H1 (cell line): ENCODE measurements around the gene EPHA10. TPM values are rescaled to one million over a fixed set of nuclear protein-coding genes. Genes with fewer than 3 reads are reported as not detected.

Experiments used
- ASH2L ChIP-seq: fragments of 200-600, 300-600 bp; sonication (generic); IDR thresholded peaks from one replicate; pipeline ENCODE4 v1.7.1; 2017; ENCODE audit warnings: low read length
- CHD2 ChIP-seq: IDR thresholded peaks from 2 replicates; pipeline ENCODE4 v1.6.1; 2012; ENCODE audit warnings: low read length, improper control_type of control experiment
- EP300 ChIP-seq, 2 experiments: IDR thresholded peaks; 1 replicate in 1 of 2; 2 replicates in 1 of 2; pipeline ENCODE4 v1.6.1; 2011 to 2012; ENCODE audit warnings: low read depth in 2 of 2, low read length in 2 of 2, mild to moderate bottlenecking in 2 of 2, borderline replicate concordance in 1 of 2, inconsistent platforms in 1 of 2, moderate library complexity in 1 of 2
- HDAC2 ChIP-seq, 2 experiments: fragments of 300-600 bp in 1 of 2; sonication (generic) in 1 of 2; IDR thresholded peaks; 2 replicates each; pipeline ENCODE4 v1.6.1; 2011 to 2012; ENCODE audit warnings: low read depth in 2 of 2, low read length in 2 of 2, mild to moderate bottlenecking in 2 of 2, moderate library complexity in 2 of 2, borderline replicate concordance in 1 of 2, inconsistent platforms in 1 of 2
- PHF8 ChIP-seq: fragments of 200-600 bp; sonication (generic); conservative IDR thresholded peaks from 2 replicates; pipeline ENCODE4 v1.7.1; 2012; ENCODE audit warnings: low read depth, mild to moderate bottlenecking, inconsistent platforms, low read length, moderate library complexity
- YY1 ChIP-seq: IDR thresholded peaks from 2 replicates; pipeline ENCODE4 v1.6.1; 2011; ENCODE audit warnings: low read depth, mild to moderate bottlenecking, low read length
- polyA plus RNA-seq, 7 experiments: library from polyadenylated mRNA; depleted of rRNA in 3 of 7; stranded (reverse) in 5 of 7; unstranded in 2 of 7; fragments of >200 nt in 5 of 7; fragments of 200-250 nt in 2 of 7; gene quantifications; 1 replicate in 5 of 7; 2 replicates in 1 of 7; 4 replicates in 1 of 7; pipeline versions ENCODE4 v1.2.1 to v1.2.3, GENCODE V29; 2011 to 2013; ENCODE audit warnings: missing spikeins in 2 of 7, mixed read lengths in 2 of 7
- total RNA-seq: library from RNA; stranded (reverse); fragmentation: NEBNext Ultra II Directional; extraction: Animal tissue kit (Norgen Biotek cat#: 25700); gene quantifications from 2 replicates; pipeline ENCODE4 v1.2.1, GENCODE V29; 2021
- TF ChIP-seq, protein P1 (sequence below): IDR thresholded peaks from 2 replicates; pipeline ENCODE4 v1.6.1; 2012; ENCODE audit warnings: inconsistent platforms

Gene EPHA10
- total and polyA plus RNA-seq, 2 of the 8 experiments (the other 6 are each of a cell fraction or from before 2014, with no cell fraction given): 0.54 to 1.0 TPM

DNA sequence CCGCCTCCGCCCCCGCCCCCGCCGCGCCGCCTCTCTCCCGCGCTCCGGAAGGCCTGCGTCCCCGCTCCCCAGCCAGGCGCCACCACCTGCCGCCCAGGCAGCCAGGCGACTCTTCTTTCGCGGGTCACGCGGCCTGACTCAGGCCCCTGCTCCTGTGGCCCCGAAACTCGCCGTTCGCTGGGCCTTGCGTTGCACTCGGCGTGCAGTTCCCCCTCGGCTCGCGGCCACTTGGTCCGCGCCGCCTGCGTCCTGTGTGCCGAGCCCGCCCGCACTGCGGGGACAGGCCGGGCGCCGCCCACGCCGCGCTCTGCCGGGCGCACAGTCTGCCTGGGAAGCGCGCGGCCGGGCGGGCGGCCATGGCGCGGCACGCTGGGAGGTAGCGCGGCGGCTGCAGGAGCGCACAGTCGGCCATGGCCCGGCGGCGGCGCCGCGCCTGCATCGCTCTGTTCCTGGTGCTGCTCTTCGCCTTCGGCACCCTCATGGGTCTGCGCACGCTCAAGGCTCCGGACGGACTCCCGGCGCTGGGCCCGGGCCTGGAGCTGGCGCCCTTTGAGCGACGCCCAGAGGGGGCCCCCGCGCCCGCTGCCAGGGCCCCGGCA, 29.0 kb upstream of the EPHA10 start, which contains the start of gene MANEAL (continued):
- no peak for TF ChIP-seq EP300 (IDR thresholded peaks at IDR 0.05; ENCODE audit: borderline replicate concordance in 1 of 2, low read depth in 2 of 2, low read length in 2 of 2)
- no peak for TF ChIP-seq ASH2L
- TF ChIP-seq, protein P1, sequence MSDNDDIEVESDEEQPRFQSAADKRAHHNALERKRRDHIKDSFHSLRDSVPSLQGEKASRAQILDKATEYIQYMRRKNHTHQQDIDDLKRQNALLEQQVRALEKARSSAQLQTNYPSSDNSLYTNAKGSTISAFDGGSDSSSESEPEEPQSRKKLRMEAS: peak; percentile 57; the same call in 1 of the 2 replicates
- TF ChIP-seq PHF8: 0 out of 2 replicates have a peak, but pooled peaks have one; percentile 42
- TF ChIP-seq YY1: peak; percentile 86; the same call in 1 of the 2 replicates
- TF ChIP-seq CHD2: no peak
- TF ChIP-seq HDAC2 (IDR thresholded peaks at IDR 0.05; ENCODE audit: borderline replicate concordance in 1 of 2, low read depth in 2 of 2, low read length in 2 of 2): no peak
